ENCODE results near the gene RBM20.

GRCh38 chr10:110754375-110755105 lies 110.4 kb downstream of the RBM20 start:
- no peak for TF ChIP-seq POLR2A (IDR thresholded peaks at IDR 0.05)
- no peak for TF ChIP-seq CTCF (IDR thresholded peaks at IDR 0.05 in 4 of 5, conservative IDR thresholded peaks at IDR 0.05 in 1 of 5)
